ENCODE results near the gene DNAH1.

The DNAH1 gene

GRCh38 chr3:52361454-52361853 is 45.3 kb downstream of the DNAH1 start:
- no peak for DNase-seq

GRCh38 chr3:52361898-52362297 is 45.8 kb downstream of the DNAH1 start:
- DNase-seq, result no peak

- no peak for DNase-seq
Measured at GRCh38 chr3:52364322-52365035, 48.4 kb downstream of the DNAH1 start.

GRCh38 chr3:52366527-52366926 is 50.4 kb downstream of the DNAH1 start:
- DNase-seq, result no peak

GRCh38 chr3:52367891-52368880 is 52.1 kb downstream of the DNAH1 start:
- DNase-seq, result no peak

GRCh38 chr3:52370531-52370930 is 54.4 kb downstream of the DNAH1 start:
- DNase-seq, result no peak

- peak; percentile 18 to 25 for DNase-seq
Measured at GRCh38 chr3:52372822-52373504, 56.8 kb downstream of the DNAH1 start.

GRCh38 chr3:52373676-52374075 is 57.6 kb downstream of the DNAH1 start:
- DNase-seq, result no peak

GRCh38 chr3:52374173-52374572 is 58.1 kb downstream of the DNAH1 start:
- DNase-seq, result no peak

- DNase-seq, result no peak
Measured at GRCh38 chr3:52379610-52380009, 63.5 kb downstream of the DNAH1 start.

- no peak for DNase-seq
Measured at GRCh38 chr3:52380023-52380422, 63.9 kb downstream of the DNAH1 start.

- no peak for DNase-seq
Measured at GRCh38 chr3:52381623-52382022, 65.5 kb downstream of the DNAH1 start.

- DNase-seq, result no peak
Measured at GRCh38 chr3:52383446-52383845, 67.3 kb downstream of the DNAH1 start.

GRCh38 chr3:52384019-52384761 is 68.1 kb downstream of the DNAH1 start:
- no peak for DNase-seq

GRCh38 chr3:52385157-52385556 is 69.0 kb downstream of the DNAH1 start:
- DNase-seq, result no peak

GRCh38 chr3:52387481-52387880 is 71.4 kb downstream of the DNAH1 start:
- DNase-seq, result no peak

GRCh38 chr3:52388348-52388821 is 72.3 kb downstream of the DNAH1 start:
- DNase-seq, result no peak

GRCh38 chr3:52388933-52389332 is 72.8 kb downstream of the DNAH1 start:
- no peak for DNase-seq

GRCh38 chr3:52391096-52391495 is 75.0 kb downstream of the DNAH1 start:
- DNase-seq, result no peak

GRCh38 chr3:52392216-52392930 is 76.3 kb downstream of the DNAH1 start:
- no peak for DNase-seq

- no peak for DNase-seq
Measured at GRCh38 chr3:52393131-52393807, 77.2 kb downstream of the DNAH1 start.

Data from activated CD4-positive, alpha-beta T cell treated with anti-CD3 and anti-CD28 coated beads, Interleukin-2, amount 50 U/mL, for 4 hours (primary cell).